GM21390 (cell line): ENCODE results near the gene BACE1.
A peak's percentile ranks its signal among the peaks of the same experiment; 100 is the strongest.
"Not testable (repeated sequence)": the region's sequence is repeated elsewhere in the genome, so short reads cannot be mapped to it uniquely, and the experiment has no call there.

Experiments
- ATAC-seq: cut with Tn5 transposase; IDR thresholded peaks from one replicate; pipeline ENCODE4 v1.9.1; 2021; ENCODE audit not compliant: unreplicated experiment

BACE1 gene

GRCh38 chr11:117316197-117316961, at the start of gene BACE1:
BACE1 (minus strand) TSS chr11:117316256; CDS start chr11:117315795, 461 bp downstream.
- ATAC-seq = no peak

- ATAC-seq = no peak
Measured at GRCh38 chr11:117361432-117361831, 45.4 kb upstream of the BACE1 start.

DNA sequence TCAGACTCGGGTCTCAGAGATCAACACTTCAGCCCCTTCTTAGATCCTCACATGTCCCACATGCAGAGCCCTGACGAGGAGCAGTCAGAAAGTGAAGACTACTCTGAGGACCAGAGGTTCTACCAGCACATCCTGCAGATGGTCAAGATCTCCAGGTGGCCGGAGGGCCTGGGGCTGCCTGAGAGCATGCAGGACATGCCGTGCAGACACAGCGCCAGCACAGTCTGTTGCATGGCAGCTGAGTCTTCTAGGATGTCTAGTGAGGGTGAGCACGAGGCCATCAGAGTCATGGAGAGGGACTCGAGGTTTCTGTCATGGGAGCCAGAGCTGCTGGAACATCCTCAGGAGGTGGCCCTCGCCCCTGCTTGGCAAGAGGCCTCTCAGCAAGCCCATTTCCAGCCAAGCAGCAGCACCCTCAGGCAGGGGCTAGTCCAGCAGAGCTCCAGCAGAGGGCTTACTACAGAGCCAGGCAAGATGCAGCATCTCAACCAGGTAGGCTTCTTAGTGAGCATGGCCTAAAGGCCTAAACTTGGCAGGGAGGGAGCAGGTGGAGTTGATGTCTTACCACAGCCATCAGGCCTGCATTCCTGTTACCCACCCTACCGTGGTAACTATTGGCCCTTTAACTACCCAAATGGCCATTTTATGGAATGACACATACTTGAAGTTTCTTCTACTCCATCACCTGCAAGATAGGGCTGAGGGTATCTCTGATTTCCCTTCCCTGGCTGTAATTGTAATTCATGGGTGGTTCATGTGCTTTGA, 40.3 kb upstream of the BACE1 start:
- ATAC-seq = no peak

DNA sequence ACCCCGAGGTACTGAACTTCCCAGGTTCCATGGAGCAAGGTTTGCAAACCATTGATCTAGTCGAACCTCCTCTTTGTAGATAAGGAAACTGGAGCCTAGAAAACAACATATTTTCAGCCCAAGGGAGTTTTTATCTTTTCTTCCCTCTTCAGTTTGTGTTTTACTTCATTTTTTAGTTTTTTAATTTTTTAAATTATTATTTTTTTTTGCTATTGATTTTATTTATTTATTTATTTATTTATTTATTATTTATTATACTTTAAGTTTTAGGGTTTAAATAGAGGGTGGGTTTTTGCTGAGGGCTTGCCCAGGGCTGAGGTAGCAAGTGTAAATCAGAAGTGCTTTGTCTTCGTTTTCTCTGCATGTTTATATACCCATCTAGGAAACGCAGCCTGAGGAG, 38.5 kb upstream of the BACE1 start:
- no peak for ATAC-seq

- no peak for ATAC-seq
Measured at GRCh38 chr11:117345039-117345438, 29.0 kb upstream of the BACE1 start.

GRCh38 chr11:117337076-117337475, 21.0 kb upstream of the BACE1 start:
- ATAC-seq = no peak

DNA sequence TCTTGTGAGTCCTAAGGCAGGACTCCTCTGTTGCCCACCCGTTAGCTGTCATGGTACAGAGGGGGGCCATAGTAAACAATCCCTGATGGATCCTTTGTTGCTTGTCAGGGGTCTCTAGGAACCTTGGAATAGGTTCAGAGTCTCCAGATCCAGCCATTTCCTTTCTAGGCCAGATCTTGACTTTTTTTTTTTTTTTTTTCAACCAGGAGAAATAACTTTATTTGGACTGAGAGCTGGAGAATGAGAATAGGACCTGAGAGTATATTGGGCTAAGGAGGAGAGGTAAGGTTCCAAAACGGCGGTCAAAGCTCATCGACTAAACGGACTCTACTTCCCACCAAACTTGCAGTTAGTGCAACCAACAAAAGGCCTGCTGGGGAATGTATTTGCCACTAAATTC, 19.3 kb upstream of the BACE1 start:
- no peak for ATAC-seq

- no peak for ATAC-seq
Measured at GRCh38 chr11:117334896-117335295, 18.8 kb upstream of the BACE1 start.

DNA sequence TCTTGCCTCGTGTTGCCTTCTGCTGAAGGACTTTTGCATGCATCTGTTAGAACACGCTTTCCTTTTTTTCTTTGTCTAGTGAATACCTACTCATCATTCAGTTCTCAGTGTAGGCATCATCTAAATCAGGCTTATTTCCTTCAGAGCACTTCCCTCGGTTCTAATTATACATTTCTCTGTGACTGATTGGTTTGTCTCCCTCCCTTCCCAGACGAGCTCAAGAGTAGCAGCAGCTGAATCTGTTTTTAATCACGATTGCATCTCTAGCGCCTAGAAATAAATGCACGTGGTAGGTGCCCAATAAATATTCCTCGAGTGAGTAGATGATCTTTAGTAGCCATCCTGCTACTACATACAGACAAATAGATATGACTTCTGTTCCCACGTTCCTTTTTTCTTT, 17.9 kb upstream of the BACE1 start:
- ATAC-seq = no peak

DNA sequence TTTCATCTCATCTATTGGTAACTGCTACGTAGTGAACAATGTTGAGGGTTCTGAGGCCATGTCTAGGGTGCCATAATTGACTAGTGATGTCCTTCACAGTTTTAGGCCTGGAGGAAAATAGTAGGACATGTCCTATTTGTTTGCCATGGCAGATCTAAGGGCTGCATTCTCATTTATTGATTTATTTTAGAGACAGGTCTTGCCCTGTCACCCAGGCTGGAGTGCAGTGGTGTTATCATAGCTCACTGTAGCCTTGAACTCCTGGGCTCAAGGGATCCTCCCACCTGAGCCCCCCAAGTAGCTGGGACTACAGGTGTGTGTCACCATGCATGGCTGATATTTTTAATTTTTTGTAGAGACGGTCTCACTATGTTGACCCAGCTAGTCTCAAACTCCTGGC, 16.8 kb upstream of the BACE1 start:
- no peak for ATAC-seq

GRCh38 chr11:117328375-117329010, 12.4 kb upstream of the BACE1 start:
- ATAC-seq = peak; percentile 9

GRCh38 chr11:117327567-117328374, 11.7 kb upstream of the BACE1 start, which contains the start of gene CEP164:
CEP164 (plus strand) TSS chr11:117327854; CDS start chr11:117338587, 10,733 bp downstream.
- ATAC-seq = peak; percentile 95

DNA sequence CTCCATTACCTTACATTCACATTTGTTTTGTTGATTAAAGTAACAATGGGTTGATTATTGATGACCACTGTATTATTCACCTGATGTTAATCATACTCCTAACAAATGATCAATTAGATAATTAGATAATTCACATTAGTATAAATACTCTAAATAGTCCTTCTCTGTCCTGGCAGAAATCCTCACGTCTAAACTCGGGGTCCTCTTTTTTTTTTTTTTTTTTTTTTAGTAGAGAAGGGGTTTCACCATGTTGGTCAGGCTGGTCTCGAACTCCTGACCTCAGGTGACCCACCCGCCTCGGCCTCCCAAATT, 11.2 kb upstream of the BACE1 start:
- not testable (repeated sequence) for ATAC-seq

GRCh38 chr11:117319214-117319840, 3.3 kb upstream of the BACE1 start:
- no peak for ATAC-seq

GRCh38 chr11:117318738-117319137, 2.7 kb upstream of the BACE1 start:
- no peak for ATAC-seq

DNA sequence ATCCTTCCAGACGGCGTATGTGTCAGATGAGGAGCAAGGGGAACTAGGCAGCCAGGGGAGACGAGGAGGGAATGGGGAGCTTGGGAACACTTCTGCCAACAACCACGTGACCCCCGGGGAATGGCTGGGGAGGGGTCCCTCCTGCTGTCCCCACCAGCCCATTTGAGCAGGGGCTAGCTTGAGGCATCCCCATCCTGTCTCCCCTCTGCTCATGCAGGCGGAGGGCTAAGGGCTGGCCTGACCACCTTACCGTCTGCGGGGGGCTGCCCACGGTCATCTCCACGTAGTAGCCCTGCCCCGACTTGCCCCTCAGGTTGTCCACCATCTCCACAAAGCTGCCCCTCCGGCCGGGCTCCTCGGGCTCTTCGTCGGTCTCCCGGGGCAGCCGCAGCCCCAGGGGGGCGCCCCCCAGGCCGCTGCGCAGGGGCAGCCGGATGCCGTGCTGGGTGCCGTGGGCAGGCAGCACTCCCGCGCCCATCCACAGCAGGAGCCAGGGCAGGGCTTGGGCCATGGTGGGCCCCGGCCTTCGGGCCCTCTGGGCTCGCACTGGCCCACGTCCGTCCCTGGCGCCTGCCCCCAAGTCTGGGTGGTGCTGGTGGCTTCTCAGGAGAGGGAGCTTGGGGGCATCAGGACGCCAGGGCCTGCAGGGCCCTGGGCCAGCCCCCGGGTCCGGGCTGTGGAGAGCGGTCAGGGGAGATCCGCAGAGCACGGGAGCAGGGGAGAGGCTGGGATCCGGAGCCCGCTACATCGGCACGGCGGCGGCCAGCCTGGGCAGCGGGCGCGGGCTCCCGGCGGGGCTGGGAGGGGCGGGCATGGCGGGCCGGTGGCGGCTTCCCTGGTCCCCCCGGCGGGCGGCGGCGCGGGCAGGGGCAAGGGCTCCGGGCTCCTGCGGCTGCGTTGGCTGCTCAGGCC, 515 bp downstream of the BACE1 start:
- no peak for ATAC-seq

- ATAC-seq = no peak
Measured at GRCh38 chr11:117314840-117315239, 1.2 kb downstream of the BACE1 start.

DNA sequence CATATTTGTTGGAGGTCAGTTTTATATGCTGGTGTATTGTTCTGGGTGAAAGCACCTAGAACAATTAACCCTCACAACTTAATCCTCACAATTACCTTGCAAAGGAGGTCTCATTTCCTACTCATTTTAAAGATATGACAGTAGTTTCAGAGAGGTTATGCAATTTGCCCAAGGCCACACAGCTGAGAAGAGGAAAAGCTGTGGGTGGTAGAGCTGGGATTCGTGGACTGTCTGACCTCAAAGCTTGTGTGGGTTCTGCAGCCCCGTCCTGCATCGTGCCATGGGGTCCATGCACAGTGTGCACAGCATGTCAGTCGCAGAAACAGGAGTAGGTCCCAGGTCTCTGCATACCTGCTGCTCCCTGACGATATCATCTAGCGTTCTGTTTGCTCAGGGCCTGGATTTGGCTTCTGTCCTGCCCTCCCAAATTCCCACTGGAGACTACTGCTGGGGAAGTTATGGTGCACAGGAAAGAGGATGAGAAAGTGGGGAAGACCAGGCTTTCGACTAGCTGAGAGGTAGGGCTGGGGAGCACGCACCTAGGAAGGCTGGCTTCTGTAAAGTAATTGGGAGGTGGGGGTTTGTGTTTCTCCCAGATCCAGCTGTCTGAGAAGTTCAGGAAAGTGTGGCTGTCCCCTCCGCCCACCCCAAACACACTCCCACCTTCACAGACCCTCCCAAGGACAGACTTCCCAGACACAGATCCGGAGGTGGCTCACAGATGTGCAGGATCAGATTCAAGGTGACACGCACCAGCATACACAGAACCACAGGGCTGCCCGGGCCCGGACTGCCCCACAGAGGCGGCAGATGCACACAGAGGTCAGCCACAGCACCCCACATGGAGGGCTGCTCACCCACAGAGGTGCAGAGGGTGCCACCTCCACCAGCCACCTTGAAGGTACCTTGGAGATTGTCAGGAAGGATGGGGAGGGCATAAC, 2.0 kb downstream of the BACE1 start:
- no peak for ATAC-seq

DNA sequence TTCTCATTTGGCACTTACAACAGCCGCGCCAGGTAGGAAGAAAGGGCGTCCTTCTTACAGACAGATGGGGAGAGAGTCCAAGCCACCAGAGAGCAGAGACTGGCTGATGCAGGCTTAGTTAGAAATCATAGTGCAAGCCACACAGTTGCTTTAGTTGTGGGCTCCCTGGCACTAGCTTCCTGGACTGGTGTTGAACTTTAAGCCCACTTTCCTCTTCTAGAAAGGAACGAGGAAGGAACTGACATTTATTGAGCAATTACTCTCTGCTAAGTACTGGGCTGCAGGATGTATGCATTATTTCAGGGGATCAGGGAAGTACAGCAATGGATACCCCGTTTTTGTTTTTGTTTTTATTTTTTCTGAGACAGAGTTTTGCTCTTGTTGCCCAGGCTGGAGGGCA, 3.0 kb downstream of the BACE1 start:
- ATAC-seq = no peak
